Activated T-helper 1 cell treated with anti-CD3 and anti-CD28 coated beads, Interleukin-2, amount 50 U/mL, for 16 hours (primary cell): ENCODE results near the gene RSPRY1.
A peak's percentile ranks its signal among the peaks of the same experiment; 100 is the strongest.
"Not testable (repeated sequence)": the region's sequence is repeated elsewhere in the genome, so short reads cannot be mapped to it uniquely, and the experiment has no call there.

Experiments used
- DNase-seq, 2 donors: peaks; one replicate each; pipeline ENCODE4 v3.0.0-alpha.2; 2020; ENCODE audit warnings: low read depth in 1 of 2, low spot score in 1 of 2

The RSPRY1 gene

GRCh38 chr16:57185446-57185944 lies 634 bp upstream of the RSPRY1 start:
- peak in 1 of 2 donors; percentile 11 for DNase-seq

DNA sequence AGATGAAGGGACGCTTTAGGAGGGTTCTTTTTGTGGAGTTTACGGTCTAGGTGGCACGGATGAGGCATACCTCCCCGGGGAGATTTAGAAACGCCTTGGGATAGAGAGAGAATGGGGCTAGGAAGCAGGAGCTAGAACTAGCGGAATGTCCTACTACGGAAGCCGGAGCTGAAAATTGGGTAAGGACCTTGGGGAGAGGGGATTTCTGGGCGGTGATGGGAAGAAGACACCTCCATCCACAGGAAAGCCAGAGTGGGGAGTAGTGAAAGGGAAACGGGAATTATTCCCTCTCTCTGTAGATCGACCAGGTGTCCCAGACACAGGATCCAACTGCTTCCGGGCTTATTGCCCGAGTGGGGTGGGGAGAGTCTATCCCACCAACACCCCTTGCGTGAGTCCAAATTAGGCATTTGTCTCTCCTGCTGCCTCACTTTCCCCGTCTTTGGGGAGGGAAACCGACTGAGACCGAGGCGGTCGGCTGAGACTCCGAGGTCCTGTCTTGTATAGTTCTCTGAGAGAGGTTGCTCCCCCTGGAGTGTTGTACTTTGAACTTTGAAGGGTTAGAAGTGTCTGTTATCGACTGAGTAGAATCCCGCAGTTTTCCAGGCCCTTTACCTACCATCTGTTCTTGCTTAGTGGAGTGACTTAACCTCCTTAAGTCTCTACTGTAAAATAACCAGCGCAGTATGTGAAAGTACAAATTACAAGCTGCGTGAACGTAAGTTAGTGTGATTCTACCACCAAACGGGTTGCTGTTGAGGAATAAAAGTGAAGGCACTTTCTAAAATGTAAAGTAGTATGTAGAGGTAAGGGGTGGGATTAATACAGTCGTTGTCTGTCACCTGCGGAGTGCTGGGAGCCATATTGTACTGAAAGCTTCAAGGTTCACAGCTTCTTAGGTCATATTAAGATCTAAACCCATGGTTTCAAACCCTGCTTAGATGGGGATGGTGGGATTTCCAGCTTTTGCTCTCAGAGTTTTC lies 1.0 kb downstream of the RSPRY1 start:
- no peak for DNase-seq

- DNase-seq, result not testable (repeated sequence)
Observed at GRCh38 chr16:57187902-57188710, 2.0 kb downstream of the RSPRY1 start.

DNA sequence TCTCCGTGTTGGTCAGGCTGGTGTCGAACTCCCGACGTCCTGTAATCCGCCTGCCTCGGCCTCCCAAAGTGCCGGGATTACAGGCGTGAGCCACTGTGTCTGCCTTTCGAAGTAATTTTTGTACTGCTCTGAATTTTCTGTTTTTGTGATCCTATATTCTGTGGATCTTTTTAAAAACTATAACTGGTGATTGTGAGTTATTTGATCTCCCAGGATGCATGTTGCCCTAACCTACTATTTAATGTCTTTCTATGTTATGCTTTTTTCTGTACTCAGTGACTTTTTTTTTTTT lies 2.5 kb downstream of the RSPRY1 start:
- no peak for DNase-seq

- not testable (repeated sequence) for DNase-seq
Observed at GRCh38 chr16:57189527-57189926, 3.4 kb downstream of the RSPRY1 start.

GRCh38 chr16:57190136-57190535 lies 4.0 kb downstream of the RSPRY1 start:
- no peak for DNase-seq

GRCh38 chr16:57191056-57191571 lies 5.0 kb downstream of the RSPRY1 start:
- DNase-seq, result no peak

- no peak for DNase-seq
Observed at GRCh38 chr16:57192146-57192545, 6.0 kb downstream of the RSPRY1 start.

GRCh38 chr16:57192720-57193486 lies 6.8 kb downstream of the RSPRY1 start:
- no peak for DNase-seq

DNA sequence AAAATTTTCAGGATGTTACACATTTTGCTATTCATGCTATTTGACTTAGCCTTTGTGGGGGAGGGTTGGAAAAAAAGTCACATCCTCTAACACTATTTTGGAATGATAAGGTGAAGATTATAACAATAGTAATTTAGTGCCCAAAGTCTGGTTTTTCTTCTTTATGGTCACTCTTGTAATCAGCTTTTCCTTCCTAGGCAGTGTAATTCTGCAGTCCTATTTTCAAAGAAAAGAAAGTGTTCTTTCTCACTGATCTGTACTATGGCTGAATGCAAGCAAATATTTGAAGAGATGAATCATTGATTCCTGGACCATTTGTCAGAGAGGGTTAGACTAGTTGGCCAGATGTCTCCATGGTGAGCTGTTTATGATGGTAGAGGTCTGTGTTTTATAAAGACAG lies 8.4 kb downstream of the RSPRY1 start:
- DNase-seq, result no peak

- no peak for DNase-seq
Observed at GRCh38 chr16:57196286-57196685, 10.2 kb downstream of the RSPRY1 start.

DNA sequence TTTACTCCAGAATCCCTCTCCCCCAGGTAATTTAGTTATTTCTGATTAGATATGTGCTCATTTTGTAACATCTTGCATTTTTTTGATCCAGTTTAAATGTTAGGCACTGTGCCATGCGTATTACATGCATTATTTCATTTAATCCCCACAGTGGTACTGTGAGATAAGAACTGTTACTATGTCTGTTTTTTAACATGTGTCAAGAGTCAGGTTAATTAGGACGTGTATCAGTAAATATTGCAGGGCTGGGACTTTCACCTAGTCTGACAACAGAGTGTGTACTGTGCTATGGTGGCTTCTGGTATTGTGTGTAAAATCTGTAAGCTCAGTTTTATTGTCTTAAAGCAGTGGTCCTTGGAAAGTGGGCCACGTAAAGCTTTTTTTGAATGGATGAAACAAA lies 10.6 kb downstream of the RSPRY1 start:
- no peak for DNase-seq

DNA sequence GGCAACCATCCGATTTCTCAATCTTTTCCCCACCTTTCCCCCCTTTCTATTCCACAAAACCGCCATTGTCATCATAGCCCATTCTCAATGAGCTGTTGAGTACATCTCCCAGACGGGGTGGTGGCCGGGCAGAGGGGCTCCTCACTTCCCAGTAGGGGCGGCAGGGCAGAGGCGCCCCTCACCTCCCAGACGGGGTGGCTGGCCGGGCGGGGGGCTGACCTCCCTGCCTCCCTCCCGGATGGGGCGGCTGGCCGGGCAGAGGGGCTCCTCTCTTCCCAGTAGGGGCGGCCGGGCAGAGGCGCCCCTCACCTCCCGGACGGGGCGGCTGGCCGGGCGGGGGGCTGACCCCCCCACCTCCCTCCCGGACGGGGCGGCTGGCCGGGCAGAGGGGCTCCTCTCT lies 14.2 kb downstream of the RSPRY1 start:
- DNase-seq, result not testable (repeated sequence)

DNA sequence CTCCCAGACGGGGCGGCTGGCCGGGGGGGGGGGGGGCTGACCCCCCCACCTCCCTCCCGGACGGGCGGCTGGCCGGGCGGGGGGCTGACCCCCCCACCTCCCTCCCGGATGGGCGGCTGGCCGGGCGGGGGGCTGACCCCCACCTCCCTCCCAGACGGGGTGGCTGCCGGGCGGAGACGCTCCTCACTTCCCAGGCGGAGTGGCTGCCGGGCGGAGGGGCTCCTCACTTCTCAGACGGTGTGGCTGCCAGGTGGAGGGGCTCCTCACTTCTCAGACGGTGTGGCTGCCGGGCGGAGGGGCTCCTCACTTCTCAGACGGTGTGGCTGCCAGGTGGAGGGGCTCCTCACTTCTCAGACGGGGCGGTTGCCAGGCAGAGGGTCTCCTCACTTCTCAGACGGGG lies 14.8 kb downstream of the RSPRY1 start:
- not testable (repeated sequence) for DNase-seq

DNA sequence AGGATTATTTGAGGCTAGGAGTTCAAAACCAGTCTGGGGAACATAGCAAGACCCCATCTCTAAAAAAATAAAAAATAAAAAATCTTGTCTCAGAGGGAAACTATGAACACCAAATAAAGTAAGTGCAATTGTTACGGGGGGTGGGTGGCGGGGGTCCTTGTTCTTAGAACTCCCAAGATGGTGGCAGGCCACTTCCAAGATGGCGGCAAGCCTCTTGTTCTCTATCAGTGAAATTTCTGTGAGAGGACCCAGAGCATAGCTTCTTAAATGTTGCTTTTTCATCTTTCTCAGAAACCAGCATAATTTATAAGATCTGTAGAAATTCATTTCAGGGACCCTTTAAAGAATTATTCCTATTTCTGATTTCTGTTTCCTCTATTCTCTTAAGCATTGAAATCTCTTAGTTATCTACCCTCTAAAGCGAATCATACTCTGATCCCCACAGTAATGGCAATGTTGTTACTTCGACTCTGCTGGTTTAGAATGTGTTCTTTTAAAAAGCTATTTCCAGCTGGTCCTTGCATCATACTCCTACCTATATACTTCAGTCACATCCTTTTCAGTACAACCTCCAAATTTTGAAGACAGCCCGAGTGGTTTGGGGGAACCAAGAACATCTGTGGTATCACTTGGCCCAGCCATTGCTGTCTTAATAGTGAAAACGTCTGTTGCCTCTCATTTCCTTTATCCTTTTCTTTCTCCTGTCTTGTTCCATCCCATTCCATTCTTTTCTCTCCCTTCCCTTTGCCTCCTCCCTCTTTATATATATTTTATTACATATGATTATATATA lies 16.2 kb downstream of the RSPRY1 start:
- no peak for DNase-seq

DNA sequence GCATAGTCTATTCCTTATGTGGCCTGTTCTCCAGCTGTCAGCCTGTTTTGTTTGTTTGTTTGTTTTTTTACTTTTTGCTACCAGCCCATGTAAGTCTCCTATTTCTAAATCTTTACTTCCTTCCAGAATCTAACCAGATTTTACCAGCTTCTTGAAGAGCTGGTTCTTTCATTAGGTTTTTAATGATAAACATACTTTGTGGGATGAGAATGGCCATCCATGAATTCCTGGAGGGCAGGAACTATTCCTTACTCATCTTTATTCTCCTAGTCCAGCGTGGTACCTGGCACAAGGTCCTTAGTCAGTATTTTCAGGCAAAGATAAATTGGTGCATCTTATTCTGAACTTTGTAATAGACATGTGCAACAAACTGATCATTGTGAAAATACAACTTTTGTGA lies 17.3 kb downstream of the RSPRY1 start:
- no peak for DNase-seq

GRCh38 chr16:57204675-57205074 lies 18.5 kb downstream of the RSPRY1 start:
- DNase-seq, result no peak

DNA sequence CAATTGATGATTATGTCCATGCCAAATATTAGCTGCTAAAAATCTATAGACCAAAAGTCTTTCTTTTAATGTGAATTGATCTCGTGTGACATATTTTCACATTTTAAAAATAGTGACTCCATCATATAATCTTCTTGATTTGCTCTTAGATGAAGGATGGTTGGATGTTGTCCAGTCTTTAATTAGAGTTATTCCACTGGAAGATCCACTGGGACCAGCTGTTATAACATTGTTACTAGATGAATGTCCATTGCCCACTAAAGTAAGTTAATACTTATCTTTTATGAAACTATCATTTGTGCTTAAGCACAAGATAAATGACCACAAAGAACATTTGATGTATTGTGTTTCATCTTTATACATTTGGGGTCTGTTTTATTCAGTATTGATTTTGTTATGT lies 22.8 kb downstream of the RSPRY1 start:
- DNase-seq, result no peak

DNA sequence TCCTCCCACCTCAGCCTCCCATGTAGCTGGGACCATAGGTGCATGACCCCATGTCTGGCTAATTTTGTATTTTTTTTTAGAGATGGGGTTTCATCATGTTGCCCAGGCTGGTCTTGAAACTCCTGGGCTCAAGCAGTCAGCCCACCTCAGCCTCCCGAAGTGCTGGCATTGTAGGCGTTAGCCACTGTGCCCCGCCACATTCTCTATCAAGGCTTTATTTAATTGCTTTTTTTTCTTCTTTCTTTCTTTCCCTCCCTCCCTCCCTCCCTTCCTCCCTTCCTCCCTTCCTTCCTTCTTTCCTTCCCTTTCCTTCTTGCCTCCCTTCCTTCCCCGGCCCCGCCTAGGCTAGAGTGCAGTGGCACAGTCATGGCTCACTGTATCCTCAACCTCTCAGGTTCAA lies 23.7 kb downstream of the RSPRY1 start:
- DNase-seq, result no peak

DNA sequence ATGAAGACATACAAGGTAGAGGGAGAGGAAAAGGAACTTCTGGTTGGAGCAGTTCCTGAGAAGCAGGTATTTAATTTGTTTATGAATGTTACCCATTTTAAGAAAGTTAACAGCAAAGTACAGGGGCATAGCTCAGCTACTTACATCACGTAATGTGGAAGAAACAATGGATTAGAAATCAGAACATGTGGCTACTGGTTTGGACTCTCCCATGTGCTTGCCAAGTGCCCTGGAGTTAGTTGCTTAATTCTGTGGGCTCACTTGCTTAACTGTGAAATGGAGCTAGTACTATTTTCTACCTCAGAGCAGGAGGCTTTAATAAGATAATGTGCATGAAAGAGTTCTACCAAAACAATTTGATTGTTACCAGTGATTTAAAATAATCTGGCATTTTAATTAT lies 27.3 kb downstream of the RSPRY1 start:
- no peak for DNase-seq
